SW480 (cell line): ENCODE data around the gene ATOSB.

ENCODE experiments used
- DNase-seq: peaks from one replicate; pipeline ENCODE4 v3.0.0-alpha.2; 2016; ENCODE audit warnings: low spot score

Gene ATOSB

GRCh38 chr9:35079426-35080341, 36.0 kb downstream of the ATOSB start, which contains the start of gene FANCG:
Gene FANCG, minus strand, starts transcription at chr9:35079942. Its CDS starts 418 bp downstream, at chr9:35079524.
- peak; percentile 92 for DNase-seq

- no peak for DNase-seq
These were observed 36.6 kb downstream of the ATOSB start for GRCh38 chr9:35079041-35079425.

- DNase-seq = no peak
These were observed 37.6 kb downstream of the ATOSB start for GRCh38 chr9:35078066-35078465.

- DNase-seq = no peak
These were observed 38.8 kb downstream of the ATOSB start for GRCh38 chr9:35076848-35077247.

GRCh38 chr9:35075358-35075757, 40.3 kb downstream of the ATOSB start:
- DNase-seq = no peak

GRCh38 chr9:35074791-35075190, 40.9 kb downstream of the ATOSB start:
- DNase-seq = no peak

GRCh38 chr9:35074141-35074540, 41.5 kb downstream of the ATOSB start:
- DNase-seq = no peak

- no peak for DNase-seq
These were observed 42.4 kb downstream of the ATOSB start for GRCh38 chr9:35073279-35073612.

GRCh38 chr9:35072461-35073278, 43.0 kb downstream of the ATOSB start, which contains the start of gene VCP:
Gene VCP, minus strand, starts transcription at chr9:35072625. Its CDS starts 272 bp downstream, at chr9:35072353.
- DNase-seq = peak; percentile 98

- DNase-seq = peak; percentile 75
These were observed 43.7 kb downstream of the ATOSB start for GRCh38 chr9:35071814-35072460.

- no peak for DNase-seq
These were observed 44.5 kb downstream of the ATOSB start for GRCh38 chr9:35070823-35071813.

GRCh38 chr9:35069020-35069419, 46.6 kb downstream of the ATOSB start:
- DNase-seq = no peak

- DNase-seq = no peak
These were observed 48.6 kb downstream of the ATOSB start for GRCh38 chr9:35067056-35067455.

GRCh38 chr9:35060548-35061207, 55.0 kb downstream of the ATOSB start:
- no peak for DNase-seq

- no peak for DNase-seq
These were observed 56.2 kb downstream of the ATOSB start for GRCh38 chr9:35059438-35059837.

GRCh38 chr9:35057271-35057620, 58.4 kb downstream of the ATOSB start:
- no peak for DNase-seq

GRCh38 chr9:35056571-35057270, 58.9 kb downstream of the ATOSB start:
- DNase-seq = no peak

GRCh38 chr9:35054871-35055644, 60.6 kb downstream of the ATOSB start:
- DNase-seq = no peak

- no peak for DNase-seq
These were observed 61.4 kb downstream of the ATOSB start for GRCh38 chr9:35054185-35054835.
